Coronary artery (tissue), 2 donors: ENCODE measurements around the gene HMCN2.

ENCODE experiments used
- DNase-seq: peaks from one replicate; pipeline ENCODE4 v3.0.0-alpha.2; 2017; ENCODE audit warnings: low spot score
- H3K27ac ChIP-seq, 2 donors: fragments of 200-600 bp; sonication (generic); one replicate each; pipeline ENCODE4 v1.5.1; 2016 to 2019
- H3K4me3 ChIP-seq: fragments of 200-600 bp; sonication (generic); 2 replicates; pipeline ENCODE4 v1.5.1; 2016; ENCODE audit warnings: mild to moderate bottlenecking, moderate library complexity
- CTCF ChIP-seq: fragments of 200-600 bp; sonication (generic); IDR thresholded peaks from one replicate; pipeline ENCODE4 v1.5.1; 2019; ENCODE audit warnings: antibody characterized with exemption

Gene HMCN2

GRCh38 chr9:130331061-130331460 lies 65.5 kb downstream of the HMCN2 start:
- Histone ChIP-seq H3K27ac (peak overlapping the region in 1 of 2 donors; percentile 35), H3K4me3 (no peak overlapping the region)
- TF ChIP-seq CTCF, result no peak
- no peak for DNase-seq

- peak overlapping the region in 1 of 2 donors; percentile 71 for H3K27ac ChIP-seq
- H3K4me3 ChIP-seq, result no peak overlapping the region
- no peak for TF ChIP-seq CTCF
- DNase-seq, result no peak
These were observed 66.0 kb downstream of the HMCN2 start for GRCh38 chr9:130331573-130331972.

- TF ChIP-seq CTCF, result no peak
- H3K4me3 ChIP-seq, result no peak overlapping the region
- no peak for DNase-seq
- H3K27ac ChIP-seq, result peak overlapping the region in 1 of 2 donors; percentile 71
These were observed 66.9 kb downstream of the HMCN2 start for GRCh38 chr9:130332384-130332926.

GRCh38 chr9:130333041-130333711 lies 67.6 kb downstream of the HMCN2 start:
- no peak overlapping the region for H3K27ac ChIP-seq
- no peak for DNase-seq
- no peak for TF ChIP-seq CTCF
- H3K4me3 ChIP-seq, result no peak overlapping the region

- no peak for TF ChIP-seq CTCF
- no peak for DNase-seq
- Histone ChIP-seq H3K4me3 (no peak overlapping the region), H3K27ac (no peak overlapping the region)
These were observed 68.1 kb downstream of the HMCN2 start for GRCh38 chr9:130333712-130334062.

GRCh38 chr9:130334915-130335314 lies 69.4 kb downstream of the HMCN2 start:
- no peak for TF ChIP-seq CTCF
- Histone ChIP-seq H3K4me3 (no peak overlapping the region), H3K27ac (no peak overlapping the region)
- DNase-seq, result no peak

GRCh38 chr9:130336027-130336610 lies 70.6 kb downstream of the HMCN2 start:
- H3K27ac ChIP-seq, result no peak overlapping the region
- no peak for TF ChIP-seq CTCF
- no peak for DNase-seq
- no peak overlapping the region for H3K4me3 ChIP-seq
